HUES64 (cell line): ENCODE data around the gene PPP1R3D.
A peak's percentile ranks its signal among the peaks of the same experiment; 100 is the strongest.

Experiments used
- H3K27ac ChIP-seq: 2 replicates; pipeline ENCODE4 v1.7.0; 2013; ENCODE audit warnings: low read depth, low read length, inconsistent platforms
- H3K27me3 ChIP-seq: 2 replicates; pipeline ENCODE4 v1.6.1; 2013; ENCODE audit warnings: mild to moderate bottlenecking, low read length; ENCODE audit not compliant: insufficient read depth
- H3K36me3 ChIP-seq: 2 replicates; pipeline ENCODE4 v1.6.1; 2013; ENCODE audit warnings: mild to moderate bottlenecking, low read length; ENCODE audit not compliant: insufficient read depth
- H3K4me1 ChIP-seq: 2 replicates; pipeline ENCODE4 v1.6.1; 2013; ENCODE audit warnings: mild to moderate bottlenecking, low read length, moderate library complexity; ENCODE audit not compliant: insufficient read depth
- H3K4me3 ChIP-seq: 2 replicates; pipeline ENCODE4 v1.5.1; 2013; ENCODE audit warnings: mild to moderate bottlenecking, low read length, moderate library complexity
- H3K9ac ChIP-seq: 2 replicates; pipeline ENCODE4 v1.6.1; 2013; ENCODE audit warnings: mild to moderate bottlenecking, low read depth, low read length
- H3K9me3 ChIP-seq: 2 replicates; pipeline ENCODE4 v1.6.1; 2013; ENCODE audit warnings: low read depth, low read length; ENCODE audit not compliant: insufficient read depth
- WGBS: fragments of 150-250, 120-280 bp; methylation state at CpG from one replicate; pipeline ENCODE4 v1.1.7; 2013; ENCODE audit warnings: missing lambda C conversion rate; 5-methylcytosine and 5-hydroxymethylcytosine counted together

PPP1R3D gene

DNA sequence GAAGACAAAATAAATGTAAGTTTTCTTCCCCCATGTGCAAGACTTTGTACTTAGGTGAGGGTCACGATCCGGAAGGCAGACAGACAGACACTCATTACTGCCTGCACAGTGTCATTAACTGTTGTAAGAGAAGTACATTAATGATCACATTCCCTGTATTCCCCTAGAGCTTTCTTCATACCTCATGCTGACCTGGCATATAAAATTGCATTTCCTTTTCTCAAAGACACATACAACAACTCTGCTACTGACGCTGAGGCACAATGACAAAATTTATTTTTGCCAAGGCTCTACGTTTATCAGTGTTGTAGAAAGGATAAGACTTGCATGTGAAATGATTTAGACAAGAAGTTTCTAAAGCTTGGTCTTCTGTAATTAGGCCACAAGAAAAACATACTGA is 3.7 kb downstream of the PPP1R3D start:
- Histone ChIP-seq H3K9ac (no peak overlapping the region), H3K9me3 (peaks cover 6% of the 10 kb centered on the region; the same call in 1 of the 2 replicates), H3K4me1 (peaks cover 12% of the 10 kb centered on the region), H3K36me3 (no peaks in the 10 kb centered on the region), H3K27ac (no peak overlapping the region), H3K27me3 (peaks cover 75% of the 10 kb centered on the region), H3K4me3 (no peak overlapping the region)
- 97% methylated on average over 4 of the region's 4 CpGs for WGBS

DNA sequence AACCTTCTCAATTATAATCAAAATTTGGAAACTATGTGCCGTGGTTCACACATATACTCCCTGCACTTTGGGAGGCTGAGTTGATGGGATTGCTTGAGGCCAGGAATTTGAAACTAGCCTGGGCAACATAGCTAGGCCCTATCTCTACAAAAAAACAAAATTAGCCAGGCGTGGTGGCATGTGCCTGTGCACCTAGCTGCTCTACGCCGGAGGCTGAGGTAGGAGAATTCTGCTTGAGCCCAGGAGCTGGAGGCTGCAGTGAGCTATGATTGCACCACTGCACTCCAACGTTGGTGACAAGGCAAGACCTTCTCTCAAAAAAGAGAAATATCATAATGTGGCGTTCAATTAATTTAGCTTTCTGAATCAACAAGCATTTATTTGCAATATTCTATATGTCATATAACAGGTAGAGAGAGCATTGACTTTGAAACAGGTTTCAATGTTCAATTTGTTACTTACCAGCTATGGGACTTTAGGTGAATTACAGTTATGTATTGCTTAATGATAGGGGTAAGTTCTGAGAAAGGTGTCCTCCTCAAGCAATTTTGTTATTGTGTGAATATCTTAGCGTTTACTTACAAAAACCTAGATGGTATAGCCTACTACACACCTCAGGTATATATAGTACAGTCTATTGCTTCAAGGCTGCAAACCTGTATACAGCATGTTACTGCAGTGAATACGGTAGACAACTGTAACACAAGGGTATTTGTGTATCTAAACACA is 4.5 kb downstream of the PPP1R3D start:
- Histone ChIP-seq H3K27me3 (peaks cover 75% of the 10 kb centered on the region), H3K9me3 (peaks cover 6% of the 10 kb centered on the region; the same call in 1 of the 2 replicates), H3K9ac (no peak overlapping the region), H3K27ac (no peak overlapping the region), H3K4me3 (no peak overlapping the region), H3K4me1 (peaks cover 6% of the 10 kb centered on the region; the same call in 1 of the 2 replicates), H3K36me3 (no peaks in the 10 kb centered on the region)
- WGBS, result 94% methylated on average over 6 of the region's 8 CpGs

DNA sequence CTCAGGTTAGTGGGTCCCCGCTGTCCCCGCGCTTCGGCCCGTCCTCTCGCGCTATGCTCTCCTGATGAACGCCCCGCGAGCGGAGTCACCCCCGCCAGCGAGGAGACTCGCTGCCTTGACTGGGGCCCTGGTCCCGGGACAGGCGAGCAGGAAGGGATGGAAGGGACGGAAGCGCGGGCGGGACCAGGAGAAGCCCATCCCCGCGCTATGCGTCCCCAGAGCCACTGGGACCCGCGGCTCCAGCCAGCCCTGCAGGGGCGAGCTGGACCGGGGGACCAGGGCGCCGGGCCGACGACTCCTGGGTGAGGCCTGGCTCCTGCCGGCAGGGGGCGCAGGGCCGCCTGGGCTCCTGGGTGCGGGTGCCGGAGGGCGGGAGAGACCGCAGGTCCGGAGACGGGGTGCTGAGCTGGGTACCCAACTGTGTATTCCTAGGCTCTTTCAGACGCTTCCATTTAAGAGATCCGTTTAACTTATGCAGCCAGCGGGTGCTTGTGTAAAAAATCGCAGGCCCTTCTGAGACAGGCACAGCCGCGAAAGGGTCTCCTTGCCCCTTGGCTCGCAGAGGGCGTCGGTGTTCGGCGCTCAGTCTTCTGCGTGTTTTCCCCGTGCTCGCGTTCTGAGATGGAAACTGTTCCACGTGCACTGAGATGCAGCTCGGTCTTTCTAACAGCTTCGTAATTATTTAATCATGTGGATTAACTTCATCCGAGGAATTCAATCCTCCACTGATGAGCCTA is 6.1 kb downstream of the PPP1R3D start:
- Histone ChIP-seq H3K9ac (peak overlapping the region; percentile 41; the same call in 1 of the 2 replicates), H3K4me3 (peak overlapping the region; percentile 51), H3K4me1 (peaks cover 6% of the 10 kb centered on the region; the same call in 1 of the 2 replicates), H3K27ac (no peak overlapping the region), H3K36me3 (no peaks in the 10 kb centered on the region), H3K9me3 (peaks cover 3% of the 10 kb centered on the region; the same call in 1 of the 2 replicates), H3K27me3 (peaks cover 66% of the 10 kb centered on the region)
- WGBS, result 7% methylated on average over 59 of the region's 59 CpGs

GRCh38 chr20:59933296-59933848 is 6.7 kb downstream of the PPP1R3D start, which contains the start of gene SYCP2:
Gene SYCP2, minus strand, starts transcription at chr20:59933637. Its CDS starts 11,224 bp downstream, at chr20:59922413.
- H3K9ac ChIP-seq, result peak within 1 kb of the TSS; percentile 41; the same call in 1 of the 2 replicates
- H3K36me3 ChIP-seq, result no peaks in the 10 kb centered on the region
- 79% methylated on average over 61 of the region's 65 CpGs for WGBS
- peak within 1 kb of the TSS; percentile 51 for H3K4me3 ChIP-seq
- peaks cover 59% of the 10 kb centered on the region for H3K27me3 ChIP-seq
- H3K9me3 ChIP-seq, result no peaks in the 10 kb centered on the region
- H3K4me1 ChIP-seq, result peaks cover 6% of the 10 kb centered on the region; the same call in 1 of the 2 replicates
- no peak within 1 kb of the TSS for H3K27ac ChIP-seq

GRCh38 chr20:59932616-59933295 is 7.3 kb downstream of the PPP1R3D start:
- Histone ChIP-seq H3K27me3 (peaks cover 53% of the 10 kb centered on the region), H3K9me3 (no peaks in the 10 kb centered on the region), H3K27ac (no peak overlapping the region), H3K36me3 (no peaks in the 10 kb centered on the region), H3K4me1 (peaks cover 8% of the 10 kb centered on the region), H3K9ac (no peak overlapping the region), H3K4me3 (no peak overlapping the region)
- WGBS, result 97% methylated on average over 72 of the region's 72 CpGs

DNA sequence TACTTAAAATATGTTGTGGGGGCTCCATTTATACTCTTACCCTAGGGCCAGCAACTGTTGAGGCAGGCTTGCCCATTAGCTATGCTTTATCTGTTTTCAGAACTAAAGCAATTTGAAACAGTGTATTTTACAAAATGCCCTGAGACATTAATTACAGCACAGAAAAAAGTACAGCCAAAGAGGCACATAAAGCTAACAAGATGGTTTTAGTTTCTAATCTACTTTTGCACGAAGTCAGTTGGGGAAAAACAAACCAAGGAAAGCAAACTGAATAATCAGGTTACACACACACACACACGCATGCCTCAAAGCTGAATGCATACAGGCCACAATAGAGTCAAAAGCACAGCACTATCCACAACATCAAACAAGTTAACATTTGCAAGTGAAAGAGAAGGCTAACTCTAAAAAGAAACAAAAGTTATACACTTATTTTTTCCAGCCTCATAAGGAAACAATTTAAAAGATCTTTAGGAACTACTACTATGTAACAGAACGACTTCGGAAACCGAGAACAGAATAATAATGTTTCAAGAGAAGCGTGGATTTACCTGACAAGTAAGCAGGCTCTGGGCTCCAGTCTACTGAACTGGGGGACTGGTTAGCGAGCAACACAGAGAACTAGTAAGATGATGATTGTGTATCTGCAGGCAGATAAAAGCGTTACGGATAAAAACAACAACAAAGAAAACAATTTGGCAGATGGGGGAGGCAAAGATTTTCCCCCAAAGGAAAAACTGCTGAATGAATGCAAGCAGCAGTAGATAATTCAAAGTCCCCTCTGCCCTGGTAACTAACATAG is 8.4 kb downstream of the PPP1R3D start:
- no peak overlapping the region for H3K27ac ChIP-seq
- WGBS, result 69% methylated on average over 9 of the region's 9 CpGs
- peaks cover 9% of the 10 kb centered on the region for H3K4me1 ChIP-seq

DNA sequence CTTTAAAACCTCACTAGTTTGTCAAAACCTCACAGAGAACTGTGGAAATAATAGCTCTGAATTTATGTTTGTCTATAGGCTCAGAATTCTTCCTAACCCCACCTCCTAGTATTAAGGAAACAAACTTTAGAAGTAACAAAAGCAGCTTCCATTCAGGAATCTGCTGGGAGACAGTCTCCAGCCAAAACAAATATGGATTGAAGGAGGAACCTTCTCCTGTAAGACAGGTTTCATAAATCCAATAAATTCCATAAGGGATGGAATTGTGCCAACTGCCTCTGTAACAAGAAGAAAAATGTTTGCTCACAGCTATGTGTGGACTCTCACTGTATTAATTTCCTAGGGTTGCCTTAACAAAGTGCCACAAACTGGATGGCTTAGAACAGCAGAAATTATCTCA is 14.2 kb downstream of the PPP1R3D start:
- Histone ChIP-seq H3K9me3 (no peaks in the 10 kb centered on the region), H3K27ac (no peak overlapping the region), H3K27me3 (no peaks in the 10 kb centered on the region; the same call in 1 of the 2 replicates), H3K36me3 (no peaks in the 10 kb centered on the region), H3K4me1 (peaks cover 2% of the 10 kb centered on the region; the same call in 1 of the 2 replicates), H3K9ac (no peak overlapping the region), H3K4me3 (no peak overlapping the region)

More for the DNA sequence above, 8.4 kb downstream of the PPP1R3D start:
- H3K4me3 ChIP-seq, result no peak overlapping the region
- peaks cover 45% of the 10 kb centered on the region for H3K27me3 ChIP-seq
- H3K9me3 ChIP-seq, result no peaks in the 10 kb centered on the region
- H3K36me3 ChIP-seq, result no peaks in the 10 kb centered on the region
- no peak overlapping the region for H3K9ac ChIP-seq

DNA sequence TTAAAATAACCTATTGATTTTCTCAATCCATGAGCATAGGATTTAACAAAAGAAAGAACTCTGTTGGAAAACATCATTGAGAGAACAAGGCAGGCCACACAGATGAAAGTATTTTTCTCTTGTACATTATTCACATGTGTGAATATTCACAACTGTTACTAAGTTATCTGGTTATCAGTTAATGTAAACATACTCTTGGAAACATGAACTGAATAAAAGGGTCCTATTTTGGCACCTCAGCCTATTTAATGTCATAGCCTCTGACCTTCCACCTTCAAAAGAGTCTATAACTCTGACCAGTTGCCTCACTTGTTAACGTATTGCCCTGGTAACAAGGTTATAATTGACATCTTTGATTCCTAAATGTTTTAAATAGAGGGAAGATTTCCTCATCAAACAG is 14.7 kb downstream of the PPP1R3D start:
- WGBS, result no CpG with 5 or more reads among the region's 1 CpG
- H3K27ac ChIP-seq, result no peak overlapping the region

DNA sequence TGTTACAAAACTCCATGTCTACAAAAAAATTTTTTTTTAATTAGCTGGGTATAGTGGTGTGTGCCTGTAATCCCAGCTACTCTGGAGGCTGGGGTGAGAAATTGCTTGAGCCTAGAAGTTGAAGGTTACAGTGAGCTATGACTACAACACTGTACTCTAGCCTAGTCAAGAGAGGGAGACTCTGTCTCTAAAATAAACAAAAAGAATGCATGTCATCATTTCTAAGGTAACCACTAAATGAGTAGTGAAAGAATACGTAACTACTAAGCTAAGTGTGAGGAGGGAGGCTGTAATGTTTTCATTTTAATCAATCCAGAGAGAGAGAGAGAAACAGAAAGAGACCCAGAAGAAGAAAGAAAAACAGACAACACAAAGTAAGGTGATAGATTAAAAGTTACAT is 16.6 kb downstream of the PPP1R3D start:
- Histone ChIP-seq H3K4me3 (no peak overlapping the region), H3K27ac (no peak overlapping the region), H3K4me1 (peaks cover 2% of the 10 kb centered on the region; the same call in 1 of the 2 replicates), H3K36me3 (no peaks in the 10 kb centered on the region), H3K27me3 (no peaks in the 10 kb centered on the region; the same call in 1 of the 2 replicates), H3K9ac (no peak overlapping the region), H3K9me3 (no peaks in the 10 kb centered on the region)
- 100% methylated on average over 1 of the region's 1 CpG for WGBS

More for the DNA sequence above, 14.7 kb downstream of the PPP1R3D start:
- Histone ChIP-seq H3K4me1 (peaks cover 2% of the 10 kb centered on the region; the same call in 1 of the 2 replicates), H3K36me3 (no peaks in the 10 kb centered on the region), H3K9me3 (no peaks in the 10 kb centered on the region), H3K4me3 (no peak overlapping the region), H3K27me3 (no peaks in the 10 kb centered on the region; the same call in 1 of the 2 replicates), H3K9ac (no peak overlapping the region)

- Histone ChIP-seq H3K36me3 (no peaks in the 10 kb centered on the region), H3K9ac (no peak overlapping the region), H3K4me1 (no peaks in the 10 kb centered on the region), H3K27me3 (no peaks in the 10 kb centered on the region), H3K27ac (no peak overlapping the region), H3K4me3 (no peak overlapping the region), H3K9me3 (no peaks in the 10 kb centered on the region)
Measured at GRCh38 chr20:59920944-59921343, 19.2 kb downstream of the PPP1R3D start.
